ENCODE measurements around the gene NAT9.

NAT9 gene

DNA sequence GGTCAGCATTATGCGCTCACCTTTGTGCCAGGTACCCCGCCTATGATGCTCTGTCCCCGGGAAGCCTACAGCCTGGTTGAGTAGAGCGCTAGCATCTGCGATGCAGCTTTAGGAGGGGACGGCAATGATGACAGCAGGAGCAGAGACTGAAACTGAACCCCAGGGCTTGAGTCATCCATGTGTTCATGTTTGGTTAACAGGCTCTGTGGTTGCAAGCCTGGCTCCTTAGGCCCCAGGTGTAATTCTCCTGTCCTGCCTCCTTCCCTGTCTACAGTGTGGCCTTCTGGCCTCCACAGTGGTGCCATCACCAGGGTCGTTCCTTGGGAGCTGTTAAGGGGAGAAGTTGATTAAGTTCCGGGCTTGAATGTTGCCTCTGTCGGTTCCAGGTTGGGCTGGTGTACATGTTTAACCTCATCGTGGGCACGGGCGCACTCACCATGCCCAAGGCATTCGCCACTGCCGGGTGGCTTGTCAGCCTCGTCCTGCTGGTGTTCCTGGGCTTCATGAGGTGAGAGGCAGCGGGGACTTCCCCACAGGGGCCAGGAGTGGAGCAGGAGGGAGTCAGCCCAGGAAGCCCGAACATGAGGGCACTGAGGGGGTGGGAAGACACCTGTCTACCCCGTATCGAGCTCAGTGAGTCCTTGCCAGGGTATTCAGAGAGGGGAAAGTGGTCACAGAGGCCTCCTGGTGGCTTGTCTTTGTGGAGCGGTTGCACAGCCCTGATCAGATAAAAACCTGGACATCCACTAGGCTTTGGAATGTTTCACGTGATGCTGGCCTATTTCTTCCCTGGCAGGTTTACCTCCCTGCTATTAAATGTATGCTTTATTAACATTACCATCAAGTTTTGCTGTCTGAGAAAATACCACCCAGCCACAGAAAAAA lies 9.2 kb upstream of the NAT9 start:
- TF ChIP-seq, protein P1, sequence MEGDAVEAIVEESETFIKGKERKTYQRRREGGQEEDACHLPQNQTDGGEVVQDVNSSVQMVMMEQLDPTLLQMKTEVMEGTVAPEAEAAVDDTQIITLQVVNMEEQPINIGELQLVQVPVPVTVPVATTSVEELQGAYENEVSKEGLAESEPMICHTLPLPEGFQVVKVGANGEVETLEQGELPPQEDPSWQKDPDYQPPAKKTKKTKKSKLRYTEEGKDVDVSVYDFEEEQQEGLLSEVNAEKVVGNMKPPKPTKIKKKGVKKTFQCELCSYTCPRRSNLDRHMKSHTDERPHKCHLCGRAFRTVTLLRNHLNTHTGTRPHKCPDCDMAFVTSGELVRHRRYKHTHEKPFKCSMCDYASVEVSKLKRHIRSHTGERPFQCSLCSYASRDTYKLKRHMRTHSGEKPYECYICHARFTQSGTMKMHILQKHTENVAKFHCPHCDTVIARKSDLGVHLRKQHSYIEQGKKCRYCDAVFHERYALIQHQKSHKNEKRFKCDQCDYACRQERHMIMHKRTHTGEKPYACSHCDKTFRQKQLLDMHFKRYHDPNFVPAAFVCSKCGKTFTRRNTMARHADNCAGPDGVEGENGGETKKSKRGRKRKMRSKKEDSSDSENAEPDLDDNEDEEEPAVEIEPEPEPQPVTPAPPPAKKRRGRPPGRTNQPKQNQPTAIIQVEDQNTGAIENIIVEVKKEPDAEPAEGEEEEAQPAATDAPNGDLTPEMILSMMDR (IDR thresholded peaks at IDR 0.05; ENCODE audit: low read length), result no peak
- TF ChIP-seq EZH2 (IDR thresholded peaks at IDR 0.05; ENCODE audit: borderline replicate concordance, low read length), result no peak

DNA sequence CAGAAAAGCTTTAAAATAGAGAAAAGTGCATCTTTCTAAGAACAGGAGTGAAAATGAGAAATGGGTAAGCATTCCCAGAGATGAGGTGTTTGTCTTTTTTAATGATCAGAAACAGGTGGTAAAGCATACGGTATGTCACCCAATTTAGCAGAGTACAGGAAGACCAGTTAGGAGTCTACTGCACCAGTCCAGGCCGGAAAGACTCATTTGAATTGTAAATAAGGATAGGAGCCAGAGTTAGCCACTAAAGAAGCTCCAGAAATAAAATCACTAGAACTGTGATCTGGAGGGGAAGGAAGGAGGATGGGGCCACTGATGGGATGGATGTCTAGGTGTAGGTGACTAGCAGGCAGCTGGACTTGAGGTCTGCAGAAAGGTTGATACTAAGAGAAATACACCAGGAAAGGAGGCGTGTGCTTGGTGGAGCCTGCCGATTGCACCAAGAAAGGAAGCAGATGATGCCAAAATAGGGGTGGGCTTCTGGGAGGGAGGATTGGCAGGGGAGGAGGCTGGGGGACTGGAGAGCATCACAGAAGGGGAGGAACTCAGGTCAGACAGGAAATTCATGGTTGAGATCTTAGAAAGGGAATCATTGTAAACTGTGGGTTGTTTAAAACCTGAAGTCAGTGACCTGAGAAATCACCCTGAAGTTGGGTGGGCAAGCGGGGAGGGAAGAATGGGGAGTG lies 8.1 kb upstream of the NAT9 start:
- Histone ChIP-seq H4K20me1 (ENCODE audit: insufficient read depth, low read length) (no peaks in the 10 kb centered on the region), H3K4me1 (ENCODE audit: insufficient read depth, low read length, severe bottlenecking) (peaks cover 28% of the 10 kb centered on the region), H3K9ac (ENCODE audit: low read length) (no peak overlapping the region), H3K4me2 (ENCODE audit: low read length) (peak overlapping the region; percentile 28; the same call in 1 of the 2 replicates), H3K9me3 (ENCODE audit: low read length) (no peaks in the 10 kb centered on the region), H3K27ac (ENCODE audit: low read depth, low read length, poor library complexity, severe bottlenecking) (no peak overlapping the region), H2AFZ (ENCODE audit: low read length) (no peak overlapping the region), H3K27me3 (ENCODE audit: insufficient read depth, low read length) (no peaks in the 10 kb centered on the region), H3K79me2 (ENCODE audit: insufficient read depth, low read length) (no peaks in the 10 kb centered on the region), H3K36me3 (ENCODE audit: insufficient read depth, low read length) (0 out of 2 replicates have a peak, but pooled peaks cover 5% of the 10 kb centered on the region), H3K9me2 (ENCODE audit: low read depth, low read length) (no peaks in the 10 kb centered on the region), H3K4me3 (ENCODE audit: low read depth, low read length, poor library complexity, severe bottlenecking) (no peak overlapping the region), H3F3A (ENCODE audit: insufficient read depth, low read length) (no peaks in the 10 kb centered on the region)
- no peak for TF ChIP-seq EZH2 (IDR thresholded peaks at IDR 0.05; ENCODE audit: borderline replicate concordance, low read length)
- TF ChIP-seq, protein P1 (IDR thresholded peaks at IDR 0.05; ENCODE audit: low read length), result no peak

More for the DNA sequence above, 9.2 kb upstream of the NAT9 start:
- Histone ChIP-seq H3K9me3 (ENCODE audit: low read length) (no peaks in the 10 kb centered on the region), H3F3A (ENCODE audit: insufficient read depth, low read length) (no peaks in the 10 kb centered on the region), H3K4me3 (ENCODE audit: low read depth, low read length, poor library complexity, severe bottlenecking) (no peak overlapping the region), H3K36me3 (ENCODE audit: insufficient read depth, low read length) (0 out of 2 replicates have a peak, but pooled peaks cover 5% of the 10 kb centered on the region), H3K27ac (ENCODE audit: low read depth, low read length, poor library complexity, severe bottlenecking) (no peak overlapping the region), H3K9me2 (ENCODE audit: low read depth, low read length) (no peaks in the 10 kb centered on the region), H3K4me2 (ENCODE audit: low read length) (no peak overlapping the region), H3K79me2 (ENCODE audit: insufficient read depth, low read length) (no peaks in the 10 kb centered on the region), H3K4me1 (ENCODE audit: insufficient read depth, low read length, severe bottlenecking) (peaks cover 19% of the 10 kb centered on the region), H4K20me1 (ENCODE audit: insufficient read depth, low read length) (no peaks in the 10 kb centered on the region), H3K27me3 (ENCODE audit: insufficient read depth, low read length) (no peaks in the 10 kb centered on the region), H3K9ac (ENCODE audit: low read length) (no peak overlapping the region), H2AFZ (ENCODE audit: low read length) (no peak overlapping the region)

DNA sequence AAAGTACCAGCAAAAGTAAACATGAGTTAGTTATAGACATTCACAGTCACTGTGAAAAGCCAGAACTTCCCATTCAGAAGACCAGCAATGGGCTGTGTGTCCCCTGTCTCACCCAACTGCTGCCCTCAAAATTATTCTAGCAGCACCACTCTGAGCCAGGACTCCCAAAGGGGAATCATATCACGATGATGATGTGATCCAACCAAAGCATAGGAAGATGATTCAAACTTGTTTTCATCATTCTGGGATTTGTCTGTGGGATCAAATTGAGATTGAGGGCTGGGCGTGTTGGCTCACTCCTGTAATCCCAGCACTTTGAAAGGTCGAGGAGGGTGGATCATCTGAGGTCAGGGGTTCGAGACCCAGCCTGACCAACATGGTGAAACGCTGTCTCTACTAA lies 6.4 kb upstream of the NAT9 start:
- Histone ChIP-seq H2AFZ (ENCODE audit: low read length) (no peak overlapping the region), H3K4me3 (ENCODE audit: low read depth, low read length, poor library complexity, severe bottlenecking) (no peak overlapping the region), H3K4me1 (ENCODE audit: insufficient read depth, low read length, severe bottlenecking) (peaks cover 28% of the 10 kb centered on the region), H3K36me3 (ENCODE audit: insufficient read depth, low read length) (0 out of 2 replicates have a peak, but pooled peaks cover 5% of the 10 kb centered on the region), H3K9me2 (ENCODE audit: low read depth, low read length) (no peaks in the 10 kb centered on the region), H3K4me2 (ENCODE audit: low read length) (no peak overlapping the region), H3K27me3 (ENCODE audit: insufficient read depth, low read length) (no peaks in the 10 kb centered on the region), H3F3A (ENCODE audit: insufficient read depth, low read length) (no peaks in the 10 kb centered on the region), H3K27ac (ENCODE audit: low read depth, low read length, poor library complexity, severe bottlenecking) (no peak overlapping the region), H4K20me1 (ENCODE audit: insufficient read depth, low read length) (no peaks in the 10 kb centered on the region), H3K79me2 (ENCODE audit: insufficient read depth, low read length) (no peaks in the 10 kb centered on the region), H3K9me3 (ENCODE audit: low read length) (no peaks in the 10 kb centered on the region), H3K9ac (ENCODE audit: low read length) (no peak overlapping the region)
- TF ChIP-seq, protein P1 (IDR thresholded peaks at IDR 0.05; ENCODE audit: low read length), result no peak
- no peak for TF ChIP-seq EZH2 (IDR thresholded peaks at IDR 0.05; ENCODE audit: borderline replicate concordance, low read length)

All from OCI-LY1 (cell line).